Calu3 (cell line): ENCODE measurements around the gene CCDC192. TPM values are rescaled to one million over a fixed set of nuclear protein-coding genes. Genes with fewer than 3 reads are reported as not detected.

Experiments
- BruUV-seq: library from RNA; stranded (reverse); fragments of 400-500 nt; replicated peaks from 2 replicates; lab custom pipeline; 2021; lab: Mats Ljungman, UMichigan
- CTCF ChIA-PET: fragments of 300-600 bp; sonication (Branson Sonifier 250); formaldehyde crosslinking; loops from one replicate; lab custom pipeline; 2022; ENCODE audit warnings: antibody characterized with exemption; lab: Charles Lee
- DNase-seq: peaks from one replicate; pipeline ENCODE4 v3.0.0; 2022
- H3K27ac Mint-ChIP-seq: one replicate; pipeline ENCODE4 v1.8.0; 2022; ENCODE audit warnings: mixed read lengths; ENCODE audit not compliant: unreplicated experiment
- H3K27me3 Mint-ChIP-seq: one replicate; pipeline ENCODE4 v1.8.0; 2022; ENCODE audit warnings: mixed read lengths; ENCODE audit not compliant: unreplicated experiment
- H3K36me3 Mint-ChIP-seq: one replicate; pipeline ENCODE4 v1.8.0; 2022; ENCODE audit warnings: mild to moderate bottlenecking, moderate library complexity, mixed read lengths; ENCODE audit not compliant: insufficient read depth, unreplicated experiment
- H3K4me1 Mint-ChIP-seq: one replicate; pipeline ENCODE4 v1.8.0; 2022; ENCODE audit warnings: mild to moderate bottlenecking, low read depth, mixed read lengths; ENCODE audit not compliant: unreplicated experiment
- H3K4me3 Mint-ChIP-seq: one replicate; pipeline ENCODE4 v1.8.0; 2022; ENCODE audit warnings: mild to moderate bottlenecking, low read depth, moderate library complexity, mixed read lengths; ENCODE audit not compliant: unreplicated experiment
- H3K9me3 Mint-ChIP-seq: one replicate; pipeline ENCODE4 v1.8.0; 2022; ENCODE audit warnings: low read depth, mixed read lengths; ENCODE audit not compliant: unreplicated experiment
- CTCF ChIP-seq: fragments of 200-600 bp; IDR thresholded peaks from one replicate; pipeline ENCODE4 v1.8.0; 2022; ENCODE audit warnings: antibody characterized with exemption; ENCODE audit not compliant: unreplicated experiment
- intact Hi-C: fragments of 100-400 bp; cut with micrococcal nuclease; formaldehyde crosslinking; loops from one replicate; pipeline ENCODE4 v1.10.0; 2022; ENCODE audit not compliant: unreplicated experiment
- total RNA-seq: library from RNA; stranded (reverse); gene quantifications from 2 replicates; pipeline ENCODE4 v1.2.3, GENCODE V29; 2022

CCDC192 gene
- total RNA-seq, 1 experiment from 2014 or later = 2.5 TPM

- no peaks in the 10 kb centered on the region for H3K27me3 Mint-ChIP-seq
- no peak overlapping the region for H3K4me3 Mint-ChIP-seq
- CTCF ChIA-PET = interaction anchor here (0.6 to 1.6 kb wide), 14 partner anchors 9 to 677 kb away, joined by 3 to 7 read pairs (median 3); no protein-coding TSS in a partner anchor
- H3K4me1 Mint-ChIP-seq = peaks cover 18% of the 10 kb centered on the region
- no peak for TF ChIP-seq CTCF
- no peaks in the 10 kb centered on the region for H3K36me3 Mint-ChIP-seq
- H3K9me3 Mint-ChIP-seq = peaks cover 3% of the 10 kb centered on the region
- DNase-seq = peak; percentile 66
- no TSS peak for BruUV-seq
- intact Hi-C loops = no loop called here
- no peak overlapping the region for H3K27ac Mint-ChIP-seq
Measured at GRCh38 chr5:127820910-127821553, 117.8 kb downstream of the CCDC192 start.

GRCh38 chr5:127821896-127822295 lies 118.7 kb downstream of the CCDC192 start:
- Mint-ChIP-seq H3K27me3 (no peaks in the 10 kb centered on the region), H3K4me1 (peaks cover 18% of the 10 kb centered on the region), H3K27ac (no peak overlapping the region), H3K36me3 (no peaks in the 10 kb centered on the region), H3K9me3 (peaks cover 3% of the 10 kb centered on the region), H3K4me3 (no peak overlapping the region)
- BruUV-seq = no TSS peak
- no peak for TF ChIP-seq CTCF
- no peak for DNase-seq
- intact Hi-C loops = no loop called here
- CTCF ChIA-PET = interaction anchor here (0.9 to 1.6 kb wide), 7 partner anchors 9 to 63 kb away, joined by 3 to 7 read pairs (median 3); no protein-coding TSS in a partner anchor

- no peak overlapping the region for H3K4me3 Mint-ChIP-seq
- CTCF ChIA-PET = interaction anchor here (0.6 kb wide), 1 partner anchor 22 kb away, joined by 3 read pairs; no protein-coding TSS in a partner anchor
- no TSS peak for BruUV-seq
- TF ChIP-seq CTCF = no peak
- no peak for DNase-seq
- H3K9me3 Mint-ChIP-seq = peaks cover 5% of the 10 kb centered on the region
- no peaks in the 10 kb centered on the region for H3K27me3 Mint-ChIP-seq
- H3K27ac Mint-ChIP-seq = no peak overlapping the region
- H3K4me1 Mint-ChIP-seq = peaks cover 18% of the 10 kb centered on the region
- intact Hi-C loops = no loop called here
- no peaks in the 10 kb centered on the region for H3K36me3 Mint-ChIP-seq
Measured at GRCh38 chr5:127824126-127824525, 120.9 kb downstream of the CCDC192 start.

GRCh38 chr5:127826011-127826410 lies 122.8 kb downstream of the CCDC192 start:
- no peak for TF ChIP-seq CTCF
- Mint-ChIP-seq H3K4me1 (peaks cover 12% of the 10 kb centered on the region), H3K27me3 (no peaks in the 10 kb centered on the region), H3K9me3 (peaks cover 5% of the 10 kb centered on the region), H3K27ac (no peak overlapping the region), H3K36me3 (no peaks in the 10 kb centered on the region), H3K4me3 (no peak overlapping the region)
- BruUV-seq = no TSS peak
- no peak for DNase-seq
- intact Hi-C loops = no loop called here
- CTCF ChIA-PET = interaction anchor here (0.6 kb wide), 1 partner anchor 17 kb away, joined by 4 read pairs; no protein-coding TSS in a partner anchor
